GM19023 (cell line): ENCODE results near the gene SEMA5A.

Source experiments
- ATAC-seq: cut with Tn5 transposase; IDR thresholded peaks from one replicate; pipeline ENCODE4 v1.9.1; 2021; ENCODE audit warnings: mild to moderate bottlenecking, moderate library complexity; ENCODE audit not compliant: unreplicated experiment

SEMA5A gene

DNA sequence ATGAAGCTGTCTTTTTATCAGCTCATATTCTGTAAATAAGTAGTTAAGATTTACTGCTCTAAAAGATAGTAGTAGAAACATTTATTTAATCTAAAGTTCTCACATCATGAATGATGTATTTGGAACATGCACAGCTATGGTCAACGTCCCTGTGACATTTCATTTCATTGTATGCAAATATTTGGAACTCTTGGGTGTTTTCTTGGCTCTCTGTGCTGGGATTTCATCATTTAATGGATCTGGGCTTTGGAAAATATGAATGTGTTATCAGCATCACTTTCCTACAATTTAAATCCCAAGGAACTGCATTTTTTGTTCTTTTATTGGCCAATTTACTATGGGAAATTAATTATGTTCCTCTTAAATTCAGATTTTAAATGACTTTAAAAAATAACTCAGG, 462.9 kb downstream of the SEMA5A start:
- no peak for ATAC-seq

GRCh38 chr5:9072701-9073100, 473.2 kb downstream of the SEMA5A start:
- ATAC-seq = no peak

DNA sequence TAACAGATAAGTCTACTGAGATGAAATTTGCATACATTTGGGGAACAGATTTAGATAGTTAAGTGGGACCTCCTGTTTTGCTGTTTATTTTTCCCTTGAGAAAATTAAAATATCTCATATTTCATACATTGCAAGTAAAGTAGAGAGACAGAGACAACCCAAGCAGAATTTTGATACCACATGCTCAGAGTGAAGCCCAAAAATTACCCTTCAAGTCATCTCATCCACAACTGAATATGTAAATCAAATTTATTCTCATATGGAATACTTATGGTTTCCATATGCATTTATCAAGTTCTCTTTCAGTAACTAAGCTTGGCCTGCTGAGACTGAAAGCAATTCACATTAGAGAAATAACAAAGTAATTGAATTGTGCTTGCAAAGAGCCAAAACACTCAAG, 474.4 kb downstream of the SEMA5A start:
- ATAC-seq = no peak

DNA sequence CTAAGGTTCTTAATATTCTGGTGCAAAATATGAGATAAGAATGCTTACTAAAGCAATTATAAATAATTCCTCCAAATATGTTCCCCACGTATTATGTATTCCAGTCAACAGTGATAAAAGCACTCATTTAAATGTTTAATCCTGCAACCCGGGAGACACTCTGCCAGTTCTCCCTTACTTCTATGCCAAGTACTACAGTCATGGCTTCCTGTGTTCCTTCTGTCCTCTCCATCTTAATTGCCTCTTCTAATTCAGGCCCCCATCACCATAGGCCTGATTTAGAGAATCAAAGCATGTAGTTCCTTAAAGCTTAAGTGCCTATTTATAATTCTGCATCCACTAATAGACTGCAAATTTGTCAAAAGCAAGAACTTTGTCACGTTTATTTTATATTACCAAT, 474.8 kb downstream of the SEMA5A start:
- no peak for ATAC-seq

DNA sequence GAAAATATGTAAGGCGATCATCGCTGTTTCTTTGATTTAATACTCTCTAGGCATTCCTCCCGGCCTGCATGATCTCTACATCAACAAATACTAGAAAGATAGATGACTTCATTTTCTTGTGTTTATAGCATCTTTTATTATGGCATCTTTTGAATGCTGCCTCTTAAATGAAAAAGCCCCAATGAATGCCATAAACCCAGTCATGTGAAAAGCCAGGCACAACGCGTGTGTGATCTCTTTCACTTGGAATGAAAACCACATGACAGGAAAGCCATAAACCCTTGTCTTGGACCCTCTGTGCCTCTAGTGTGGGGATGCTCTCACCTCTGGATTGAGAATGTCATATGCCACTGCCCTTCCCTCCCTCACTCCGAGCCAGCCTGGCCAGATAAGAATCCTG, 476.2 kb downstream of the SEMA5A start:
- ATAC-seq = no peak

- no peak for ATAC-seq
These were observed 478.7 kb downstream of the SEMA5A start for GRCh38 chr5:9067154-9067553.

DNA sequence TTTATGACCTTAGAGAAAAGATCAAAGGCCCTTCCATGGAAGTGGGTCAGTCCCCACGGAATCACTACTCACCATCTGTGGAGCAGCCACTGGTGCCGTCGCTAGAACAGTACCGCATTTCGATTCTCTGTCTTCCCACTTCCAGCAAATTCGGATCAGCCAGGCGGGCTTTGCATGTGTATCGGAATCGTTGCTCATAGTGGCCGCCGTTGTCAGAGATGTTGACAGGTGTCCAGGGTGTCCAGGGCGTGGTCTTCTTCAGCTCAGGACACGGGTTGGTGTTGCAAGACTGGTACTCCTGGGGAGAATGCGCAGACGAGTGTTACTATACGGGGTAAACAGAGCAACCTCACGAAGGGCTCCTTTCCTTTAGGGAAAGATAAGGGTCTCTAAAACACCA, 479.5 kb downstream of the SEMA5A start:
- no peak for ATAC-seq

GRCh38 chr5:9063615-9064245, 482.1 kb downstream of the SEMA5A start:
- ATAC-seq = no peak

DNA sequence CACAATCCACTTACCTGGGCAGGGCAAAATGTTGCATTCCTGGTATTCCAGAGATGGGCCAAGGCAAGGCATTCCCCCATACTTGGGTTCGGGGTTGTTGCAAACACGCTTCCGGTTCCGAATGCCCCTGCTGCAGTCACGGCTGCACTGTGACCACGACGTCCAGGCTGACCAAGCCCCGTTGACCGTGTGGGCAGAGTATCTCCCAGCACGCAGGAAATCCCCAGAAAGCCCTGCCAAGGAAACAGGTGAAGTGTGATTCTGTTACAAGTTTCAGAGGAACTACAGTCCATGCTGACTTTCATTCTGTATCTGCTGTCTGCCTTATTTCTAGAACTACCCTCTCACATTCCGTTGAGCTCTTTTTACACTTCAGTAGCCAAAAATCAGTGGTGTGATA, 483.0 kb downstream of the SEMA5A start:
- ATAC-seq = peak; percentile 72

GRCh38 chr5:9059920-9060691, 485.8 kb downstream of the SEMA5A start:
- ATAC-seq = no peak

- ATAC-seq = no peak
These were observed 487.2 kb downstream of the SEMA5A start for GRCh38 chr5:9058666-9059065.

- no peak for ATAC-seq
These were observed 487.7 kb downstream of the SEMA5A start for GRCh38 chr5:9058161-9058560.

DNA sequence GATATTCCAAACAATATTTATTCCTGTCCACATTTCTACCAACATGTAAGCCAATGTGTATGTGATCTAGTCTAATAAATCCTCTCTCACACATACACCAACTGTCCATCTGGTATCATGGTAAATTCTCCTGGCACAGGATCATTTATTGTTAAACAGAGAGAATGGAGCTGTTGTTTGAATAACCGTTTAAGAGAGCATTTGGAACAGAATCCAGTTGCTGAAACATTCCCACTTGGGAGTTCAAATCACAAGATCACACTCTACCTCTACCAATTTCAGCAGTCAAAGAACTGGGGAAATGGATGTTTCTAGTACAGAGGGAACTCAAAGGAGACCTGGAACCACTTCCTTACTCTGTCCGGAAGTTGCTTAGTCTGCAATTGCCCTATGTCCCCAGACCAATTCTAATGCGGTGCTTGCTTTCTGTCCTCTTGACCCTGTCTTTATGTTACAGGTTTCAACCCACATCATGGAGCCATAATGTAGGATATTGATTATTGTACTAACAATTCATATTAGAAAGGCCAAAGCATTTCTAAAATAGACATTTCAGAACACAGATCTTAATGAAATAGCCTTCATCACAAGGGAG, 488.4 kb downstream of the SEMA5A start:
- ATAC-seq = no peak

DNA sequence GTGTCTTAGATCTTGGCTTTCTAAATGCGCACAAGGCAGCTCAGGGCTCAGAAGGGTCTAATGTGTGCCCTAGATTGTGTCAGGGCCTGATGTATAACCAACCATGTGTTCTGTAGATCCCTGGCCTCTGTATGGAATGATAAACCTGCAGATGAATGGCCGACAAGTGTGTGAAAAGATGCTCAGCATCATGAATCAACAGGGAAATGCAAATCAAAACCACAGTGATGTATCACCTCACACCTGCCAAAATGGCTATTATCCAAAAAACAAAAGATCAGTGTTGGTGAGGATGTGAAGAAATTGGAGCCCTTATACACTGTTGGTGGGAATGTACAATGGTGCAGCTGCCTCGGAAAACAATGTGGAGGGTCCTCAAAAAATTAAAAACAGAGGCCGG, 489.8 kb downstream of the SEMA5A start:
- no peak for ATAC-seq

GRCh38 chr5:9054821-9055589, 490.9 kb downstream of the SEMA5A start:
- ATAC-seq = no peak

DNA sequence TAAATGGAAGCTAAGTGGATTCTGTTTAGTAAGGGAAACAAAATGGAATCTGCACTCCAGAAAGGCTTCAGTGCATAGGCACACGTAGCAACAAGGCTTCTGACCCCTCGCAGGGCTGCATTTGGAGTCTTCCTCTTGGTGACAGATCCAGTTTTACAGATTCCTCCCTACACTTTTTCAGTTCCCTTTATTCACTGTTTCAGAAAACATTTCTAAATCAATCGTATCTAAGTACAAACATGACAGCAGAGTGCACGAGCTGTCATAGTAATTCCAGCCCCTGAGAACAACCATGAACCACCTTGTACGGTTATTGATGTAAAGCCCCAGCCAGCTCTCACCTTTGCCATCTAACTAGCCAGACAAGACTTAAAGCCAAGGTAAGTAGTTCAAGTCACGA, 491.6 kb downstream of the SEMA5A start:
- no peak for ATAC-seq

DNA sequence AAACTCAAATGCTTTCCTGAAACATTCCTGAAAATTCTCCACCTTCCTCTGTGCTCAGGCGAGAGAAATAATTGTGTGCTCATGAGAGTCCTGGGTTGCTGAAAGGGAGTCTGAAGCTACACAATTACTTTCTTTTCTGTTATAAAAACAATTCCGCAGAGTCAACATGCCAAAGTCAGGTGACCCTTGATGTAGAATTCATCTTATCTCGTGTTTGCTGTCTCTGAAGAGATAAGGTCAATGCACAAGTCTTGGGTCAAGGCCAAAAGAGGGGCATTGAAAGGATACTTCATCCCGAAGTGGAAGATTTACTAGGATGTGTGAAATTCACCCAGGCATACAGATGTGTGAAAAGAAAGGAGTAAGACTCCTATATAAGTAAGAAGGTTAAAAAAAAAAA, 493.5 kb downstream of the SEMA5A start:
- ATAC-seq = no peak

- ATAC-seq = no peak
These were observed 494.1 kb downstream of the SEMA5A start for GRCh38 chr5:9051779-9052178.

DNA sequence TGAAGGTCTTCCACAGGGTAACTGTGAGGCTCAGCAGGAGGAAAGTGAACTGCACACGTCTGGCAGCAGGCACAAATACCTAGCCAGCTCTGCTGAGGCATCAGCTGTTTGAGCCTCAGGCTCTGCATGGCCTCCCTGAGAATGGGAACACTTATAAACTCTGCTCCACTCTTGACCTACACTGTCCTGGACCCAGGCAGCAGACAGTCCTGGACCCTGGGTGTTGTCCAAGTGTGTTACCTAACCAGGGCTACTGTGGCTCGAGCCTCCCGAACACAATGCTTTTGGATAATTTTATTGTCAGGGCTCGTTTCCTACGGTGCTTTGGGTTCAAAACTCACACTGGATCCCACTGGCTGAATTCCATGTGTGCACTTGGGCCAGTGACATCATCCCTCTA, 497.9 kb downstream of the SEMA5A start:
- no peak for ATAC-seq

GRCh38 chr5:9046756-9047481, 499.0 kb downstream of the SEMA5A start:
- ATAC-seq = no peak

GRCh38 chr5:9045946-9046345, 499.9 kb downstream of the SEMA5A start:
- no peak for ATAC-seq
